Liver (tissue), 9 donors: ENCODE results near the gene C3orf70. TPM values are rescaled to one million over a fixed set of nuclear protein-coding genes. Genes with fewer than 3 reads are reported as not detected.

Experiments used
- DNase-seq: peaks from one replicate; pipeline ENCODE4 v3.0.0-alpha.2; 2017; ENCODE audit warnings: low spot score
- H3K27ac ChIP-seq, 2 donors: one replicate each; pipeline ENCODE4 v1.7.0; 2013; ENCODE audit warnings: inconsistent platforms in 2 of 2, low read length in 2 of 2, control low read depth in 1 of 2, low read depth in 1 of 2, mild to moderate bottlenecking in 1 of 2
- H3K27me3 ChIP-seq, 4 donors: one replicate each; pipeline versions ENCODE4 v1.6.1 to v1.7.0; 2013; ENCODE audit warnings: low read length in 3 of 4, inconsistent platforms in 1 of 4, mild to moderate bottlenecking in 1 of 4, moderate library complexity in 1 of 4; ENCODE audit not compliant: control insufficient read depth in 4 of 4, insufficient read depth in 4 of 4
- H3K36me3 ChIP-seq, 4 donors: one replicate each; pipeline versions ENCODE4 v1.6.1 to v1.7.0; 2013; ENCODE audit warnings: low read length in 3 of 4, mild to moderate bottlenecking in 3 of 4, low read depth in 1 of 4, moderate library complexity in 1 of 4; ENCODE audit not compliant: control insufficient read depth in 4 of 4, insufficient read depth in 3 of 4
- H3K4me1 ChIP-seq, 4 donors: one replicate each; pipeline versions ENCODE4 v1.6.1 to v1.7.0; 2013; ENCODE audit warnings: low read length in 3 of 4, mild to moderate bottlenecking in 3 of 4, moderate library complexity in 1 of 4; ENCODE audit not compliant: control insufficient read depth in 4 of 4, insufficient read depth in 4 of 4
- H3K4me3 ChIP-seq, 3 donors: one replicate each; pipeline versions ENCODE4 v1.6.1 to v1.7.0; 2013; ENCODE audit warnings: low read length in 3 of 3, control low read depth in 1 of 3, low read depth in 1 of 3, mild to moderate bottlenecking in 1 of 3
- H3K9ac ChIP-seq, 2 donors: one replicate each; pipeline ENCODE4 v1.7.0; 2013; ENCODE audit warnings: low read length in 2 of 2, mild to moderate bottlenecking in 2 of 2, moderate library complexity in 2 of 2, control low read depth in 1 of 2, low read depth in 1 of 2
- H3K9me3 ChIP-seq, 4 donors: one replicate each; pipeline versions ENCODE4 v1.6.1 to v1.7.0; 2013; ENCODE audit warnings: low read length in 3 of 4; ENCODE audit not compliant: control insufficient read depth in 4 of 4
- CTCF ChIP-seq: fragments of 150-350 bp; IDR thresholded peaks from 2 replicates; pipeline ENCODE4 v1.5.1; 2017; ENCODE audit warnings: improper control_type of control experiment, low read depth, low read length; ENCODE audit not compliant: missing input control
- EGR1 ChIP-seq, 2 donors: IDR thresholded peaks; 2 replicates each; pipeline ENCODE4 v1.6.1; 2016 to 2018; ENCODE audit warnings: antibody characterized with exemption in 2 of 2, low read depth in 2 of 2
- FOXA1 ChIP-seq: IDR thresholded peaks from 2 replicates; pipeline ENCODE4 v1.6.1; 2016; ENCODE audit warnings: antibody characterized with exemption
- FOXA2 ChIP-seq: IDR thresholded peaks from 2 replicates; pipeline ENCODE4 v1.6.1; 2016; ENCODE audit warnings: antibody characterized with exemption
- GABPA ChIP-seq, 2 donors: IDR thresholded peaks in 1 of 2; conservative IDR thresholded peaks in 1 of 2; 2 replicates each; pipeline ENCODE4 v1.6.1; 2016; ENCODE audit warnings: antibody characterized with exemption in 2 of 2, mild to moderate bottlenecking in 1 of 2, moderate library complexity in 1 of 2
- HNF4A ChIP-seq, 2 donors: conservative IDR thresholded peaks; 2 replicates each; pipeline ENCODE4 v1.6.1; 2016; ENCODE audit warnings: antibody characterized with exemption in 2 of 2, mild to moderate bottlenecking in 2 of 2
- HNF4G ChIP-seq: IDR thresholded peaks from 2 replicates; pipeline ENCODE4 v1.6.1; 2016; ENCODE audit warnings: antibody characterized with exemption
- JUND ChIP-seq, 2 donors: IDR thresholded peaks; 2 replicates each; pipeline ENCODE4 v1.6.1; 2016; ENCODE audit warnings: antibody characterized with exemption in 2 of 2
- REST ChIP-seq: IDR thresholded peaks from 2 replicates; pipeline ENCODE4 v1.6.1; 2016; ENCODE audit warnings: antibody characterized with exemption, mild to moderate bottlenecking
- RXRA ChIP-seq, 2 donors: IDR thresholded peaks; 2 replicates each; pipeline ENCODE4 v1.6.1; 2017 to 2018; ENCODE audit warnings: antibody characterized with exemption in 2 of 2, mild to moderate bottlenecking in 1 of 2
- SP1 ChIP-seq: IDR thresholded peaks from 2 replicates; pipeline ENCODE4 v1.6.1; 2018; ENCODE audit warnings: antibody characterized with exemption, mild to moderate bottlenecking
- TAF1 ChIP-seq: conservative IDR thresholded peaks from 2 replicates; pipeline ENCODE4 v1.6.1; 2016; ENCODE audit warnings: antibody characterized with exemption, mild to moderate bottlenecking
- YY1 ChIP-seq: IDR thresholded peaks from 2 replicates; pipeline ENCODE4 v1.6.1; 2016; ENCODE audit warnings: antibody characterized with exemption, mild to moderate bottlenecking
- WGBS: extraction: QIAGEN DNeasy Blood & Tissue Kit; methylation state at CpG from one replicate; pipeline ENCODE4 v1.1.7; 2013; 5-methylcytosine and 5-hydroxymethylcytosine counted together
- polyA plus RNA-seq, 2 donors: library from polyadenylated mRNA; stranded (reverse) in 1 of 2; unstranded in 1 of 2; fragments of 200-250 nt in 1 of 2; fragments of >200 nt in 1 of 2; fragmentation: Nextera tagmentation in 1 of 2; extraction: Ambion mirVana in 1 of 2; gene quantifications; one replicate each; pipeline versions ENCODE4 v1.2.1 to v1.2.3, GENCODE V29; 2013 to 2015
- total RNA-seq, 2 donors: library from RNA; depleted of rRNA; stranded (reverse); fragments of >200 nt; gene quantifications; one replicate each; pipeline ENCODE4 v1.2.3, GENCODE V29; 2014
- donor health status: healthy.
- donor health status: healthy.
- donor health status: healthy.
- donor health status: healthy.
- donor health status: healthy.

Gene C3orf70
- total and polyA plus RNA-seq, 4 donors, result 0.15 to 0.79 (median 0.41) TPM

GRCh38 chr3:185081521-185081920, 71.3 kb downstream of the C3orf70 start:
- H3K27ac ChIP-seq, result no peak overlapping the region
- TF ChIP-seq CTCF, result no peak
- TF ChIP-seq JUND (IDR thresholded peaks at IDR 0.05), result no peak
- TF ChIP-seq YY1, result no peak
- TF ChIP-seq TAF1, result no peak
- no peak for TF ChIP-seq HNF4G
- no peak for TF ChIP-seq FOXA2
- TF ChIP-seq EGR1 (IDR thresholded peaks at IDR 0.05; ENCODE audit: low read depth in 2 of 2), result no peak
- no peaks in the 10 kb centered on the region for H3K36me3 ChIP-seq
- no peak overlapping the region for H3K4me3 ChIP-seq
- DNase-seq, result no peak
- no peaks in the 10 kb centered on the region for H3K27me3 ChIP-seq
- H3K9ac ChIP-seq, result no peak overlapping the region
- H3K9me3 ChIP-seq, result no peaks in the 10 kb centered on the region
- WGBS, result 96% methylated on average over 1 of the region's 1 CpG
- no peaks in the 10 kb centered on the region for H3K4me1 ChIP-seq

GRCh38 chr3:185079625-185080024, 73.2 kb downstream of the C3orf70 start:
- Histone ChIP-seq H3K27ac (no peak overlapping the region), H3K9me3 (no peaks in the 10 kb centered on the region), H3K27me3 (no peaks in the 10 kb centered on the region), H3K36me3 (no peaks in the 10 kb centered on the region), H3K9ac (no peak overlapping the region), H3K4me3 (no peak overlapping the region), H3K4me1 (no peaks in the 10 kb centered on the region)
- WGBS, result 71% methylated on average over 1 of the region's 1 CpG
- no peak for DNase-seq
- no peak for TF ChIP-seq HNF4A (conservative IDR thresholded peaks at IDR 0.05)
- no peak for TF ChIP-seq TAF1
- TF ChIP-seq GABPA (IDR thresholded peaks at IDR 0.05 in 1 of 2, conservative IDR thresholded peaks at IDR 0.05 in 1 of 2), result no peak
- no peak for TF ChIP-seq FOXA2
- no peak for TF ChIP-seq JUND (IDR thresholded peaks at IDR 0.05)
- no peak for TF ChIP-seq CTCF
- no peak for TF ChIP-seq SP1
- no peak for TF ChIP-seq RXRA (IDR thresholded peaks at IDR 0.05)
- TF ChIP-seq REST, result no peak
- no peak for TF ChIP-seq FOXA1
- no peak for TF ChIP-seq EGR1 (IDR thresholded peaks at IDR 0.05; ENCODE audit: low read depth in 2 of 2)
